Choroid plexus epithelial cell (primary cell): ENCODE data around the gene KIRREL3.

Experiments used
- DNase-seq: peaks from one replicate; pipeline ENCODE4 v3.0.0-alpha.2; 2010; ENCODE audit warnings: low read depth
- H3K4me3 ChIP-seq: 2 replicates; pipeline ENCODE4 v1.5.1; 2011; ENCODE audit warnings: low read depth, mild to moderate bottlenecking, control low read depth, low read length, moderate library complexity
- CTCF ChIP-seq: conservative IDR thresholded peaks from 2 replicates; pipeline ENCODE4 v1.5.1; 2011; ENCODE audit warnings: low read depth, mild to moderate bottlenecking, control low read depth, inconsistent platforms, low read length, moderate library complexity

Gene KIRREL3

GRCh38 chr11:126443120-126443519 is 557.5 kb downstream of the KIRREL3 start:
- no peak for TF ChIP-seq CTCF
- DNase-seq, result no peak
- H3K4me3 ChIP-seq, result no peak overlapping the region

- peak; percentile 77 for DNase-seq
- no peak overlapping the region for H3K4me3 ChIP-seq
- peak; percentile 93 for TF ChIP-seq CTCF
These were observed 559.6 kb downstream of the KIRREL3 start for GRCh38 chr11:126440792-126441514.

GRCh38 chr11:126440276-126440675 is 560.3 kb downstream of the KIRREL3 start:
- DNase-seq, result no peak
- no peak for TF ChIP-seq CTCF
- H3K4me3 ChIP-seq, result no peak overlapping the region

GRCh38 chr11:126438691-126439090 is 561.9 kb downstream of the KIRREL3 start:
- no peak for DNase-seq
- TF ChIP-seq CTCF, result no peak
- no peak overlapping the region for H3K4me3 ChIP-seq

GRCh38 chr11:126438272-126438671 is 562.3 kb downstream of the KIRREL3 start:
- no peak for TF ChIP-seq CTCF
- H3K4me3 ChIP-seq, result no peak overlapping the region
- no peak for DNase-seq

- no peak overlapping the region for H3K4me3 ChIP-seq
- TF ChIP-seq CTCF, result no peak
- no peak for DNase-seq
These were observed 562.8 kb downstream of the KIRREL3 start for GRCh38 chr11:126437731-126438130.

GRCh38 chr11:126436209-126436755 is 564.3 kb downstream of the KIRREL3 start:
- no peak for DNase-seq
- no peak for TF ChIP-seq CTCF
- no peak overlapping the region for H3K4me3 ChIP-seq
